Liver (tissue), 9 donors: ENCODE results near the gene CENPU. TPM values are rescaled to one million over a fixed set of nuclear protein-coding genes. Genes with fewer than 3 reads are reported as not detected.
"Not testable (repeated sequence)": the region's sequence is repeated elsewhere in the genome, so short reads cannot be mapped to it uniquely, and the experiment has no call there.

Source experiments
- DNase-seq: peaks from one replicate; pipeline ENCODE4 v3.0.0-alpha.2; 2017; ENCODE audit warnings: low spot score
- H3K27ac ChIP-seq, 2 donors: one replicate each; pipeline ENCODE4 v1.7.0; 2013; ENCODE audit warnings: inconsistent platforms in 2 of 2, low read length in 2 of 2, control low read depth in 1 of 2, low read depth in 1 of 2, mild to moderate bottlenecking in 1 of 2
- H3K27me3 ChIP-seq, 4 donors: one replicate each; pipeline versions ENCODE4 v1.6.1 to v1.7.0; 2013; ENCODE audit warnings: low read length in 3 of 4, inconsistent platforms in 1 of 4, mild to moderate bottlenecking in 1 of 4, moderate library complexity in 1 of 4; ENCODE audit not compliant: control insufficient read depth in 4 of 4, insufficient read depth in 4 of 4
- H3K36me3 ChIP-seq, 4 donors: one replicate each; pipeline versions ENCODE4 v1.6.1 to v1.7.0; 2013; ENCODE audit warnings: low read length in 3 of 4, mild to moderate bottlenecking in 3 of 4, low read depth in 1 of 4, moderate library complexity in 1 of 4; ENCODE audit not compliant: control insufficient read depth in 4 of 4, insufficient read depth in 3 of 4
- H3K4me1 ChIP-seq, 4 donors: one replicate each; pipeline versions ENCODE4 v1.6.1 to v1.7.0; 2013; ENCODE audit warnings: low read length in 3 of 4, mild to moderate bottlenecking in 3 of 4, moderate library complexity in 1 of 4; ENCODE audit not compliant: control insufficient read depth in 4 of 4, insufficient read depth in 4 of 4
- H3K4me3 ChIP-seq, 3 donors: one replicate each; pipeline versions ENCODE4 v1.6.1 to v1.7.0; 2013; ENCODE audit warnings: low read length in 3 of 3, control low read depth in 1 of 3, low read depth in 1 of 3, mild to moderate bottlenecking in 1 of 3
- H3K9ac ChIP-seq, 2 donors: one replicate each; pipeline ENCODE4 v1.7.0; 2013; ENCODE audit warnings: low read length in 2 of 2, mild to moderate bottlenecking in 2 of 2, moderate library complexity in 2 of 2, control low read depth in 1 of 2, low read depth in 1 of 2
- H3K9me3 ChIP-seq, 4 donors: one replicate each; pipeline versions ENCODE4 v1.6.1 to v1.7.0; 2013; ENCODE audit warnings: low read length in 3 of 4; ENCODE audit not compliant: control insufficient read depth in 4 of 4
- EGR1 ChIP-seq, 2 donors: IDR thresholded peaks; 2 replicates each; pipeline ENCODE4 v1.6.1; 2016 to 2018; ENCODE audit warnings: antibody characterized with exemption in 2 of 2, low read depth in 2 of 2
- HNF4A ChIP-seq, 2 donors: conservative IDR thresholded peaks; 2 replicates each; pipeline ENCODE4 v1.6.1; 2016; ENCODE audit warnings: antibody characterized with exemption in 2 of 2, mild to moderate bottlenecking in 2 of 2
- HNF4G ChIP-seq: IDR thresholded peaks from 2 replicates; pipeline ENCODE4 v1.6.1; 2016; ENCODE audit warnings: antibody characterized with exemption
- JUND ChIP-seq, 2 donors: IDR thresholded peaks; 2 replicates each; pipeline ENCODE4 v1.6.1; 2016; ENCODE audit warnings: antibody characterized with exemption in 2 of 2
- RAD21 ChIP-seq, 2 donors: IDR thresholded peaks; 2 replicates each; pipeline ENCODE4 v1.6.1; 2016; ENCODE audit warnings: antibody characterized with exemption in 2 of 2, mild to moderate bottlenecking in 2 of 2
- RXRA ChIP-seq, 2 donors: IDR thresholded peaks; 2 replicates each; pipeline ENCODE4 v1.6.1; 2017 to 2018; ENCODE audit warnings: antibody characterized with exemption in 2 of 2, mild to moderate bottlenecking in 1 of 2
- SP1 ChIP-seq: IDR thresholded peaks from 2 replicates; pipeline ENCODE4 v1.6.1; 2018; ENCODE audit warnings: antibody characterized with exemption, mild to moderate bottlenecking
- TAF1 ChIP-seq: conservative IDR thresholded peaks from 2 replicates; pipeline ENCODE4 v1.6.1; 2016; ENCODE audit warnings: antibody characterized with exemption, mild to moderate bottlenecking
- WGBS: extraction: QIAGEN DNeasy Blood & Tissue Kit; methylation state at CpG from one replicate; pipeline ENCODE4 v1.1.7; 2013; 5-methylcytosine and 5-hydroxymethylcytosine counted together
- polyA plus RNA-seq, 2 donors: library from polyadenylated mRNA; stranded (reverse) in 1 of 2; unstranded in 1 of 2; fragments of 200-250 nt in 1 of 2; fragments of >200 nt in 1 of 2; fragmentation: Nextera tagmentation in 1 of 2; extraction: Ambion mirVana in 1 of 2; gene quantifications; one replicate each; pipeline versions ENCODE4 v1.2.1 to v1.2.3, GENCODE V29; 2013 to 2015
- total RNA-seq, 2 donors: library from RNA; depleted of rRNA; stranded (reverse); fragments of >200 nt; gene quantifications; one replicate each; pipeline ENCODE4 v1.2.3, GENCODE V29; 2014
- TF ChIP-seq, protein P1 (sequence below): IDR thresholded peaks from 2 replicates; pipeline ENCODE4 v1.6.1; 2016; ENCODE audit warnings: antibody characterized with exemption
- TF ChIP-seq, protein P2 (sequence below): IDR thresholded peaks from 2 replicates; pipeline ENCODE4 v1.6.1; 2016; ENCODE audit warnings: antibody characterized with exemption
- TF ChIP-seq, protein P3 (sequence below): fragments of 150-350 bp; IDR thresholded peaks from 2 replicates; pipeline ENCODE4 v1.5.1; 2017; ENCODE audit warnings: improper control_type of control experiment, low read depth, low read length; ENCODE audit not compliant: missing input control
- TF ChIP-seq, protein P4 (sequence below): IDR thresholded peaks from 2 replicates; pipeline ENCODE4 v1.6.1; 2016; ENCODE audit warnings: antibody characterized with exemption
- donor health status: healthy.
- donor health status: healthy.
- donor health status: healthy.
- donor health status: healthy.
- donor health status: healthy.

CENPU gene
- total and polyA plus RNA-seq, 4 donors: 1.2 to 22.0 (median 1.8) TPM

DNA sequence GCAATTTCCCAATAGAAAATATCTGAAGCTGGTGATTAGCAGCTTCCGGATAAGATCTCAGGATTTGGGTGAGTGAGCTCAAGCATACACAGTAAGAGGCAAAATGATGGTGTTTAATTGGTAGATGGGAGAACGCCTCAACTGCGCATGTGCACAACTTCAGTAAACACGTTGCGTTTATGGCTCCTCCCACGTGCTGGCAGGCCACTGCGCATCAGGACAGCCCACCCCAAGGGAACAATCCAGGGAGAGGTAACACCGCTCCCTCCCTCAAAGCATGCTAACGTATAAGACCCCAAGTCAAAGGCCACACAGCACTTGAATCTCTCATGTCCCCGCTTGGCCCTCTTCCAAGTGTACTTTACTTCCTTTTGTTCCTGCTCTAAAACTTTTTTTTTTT, 10.3 kb upstream of the CENPU start:
- Histone ChIP-seq H3K27me3 (no peaks in the 10 kb centered on the region), H3K9me3 (no peaks in the 10 kb centered on the region), H3K9ac (no peak overlapping the region), H3K27ac (no peak overlapping the region), H3K36me3 (no peaks in the 10 kb centered on the region), H3K4me3 (no peak overlapping the region), H3K4me1 (peaks cover 2 to 36% (median 26%) of the 10 kb centered on the region in 4 donors)
- 91% methylated on average over 10 of the region's 10 CpGs for WGBS
- TF ChIP-seq, protein P1, sequence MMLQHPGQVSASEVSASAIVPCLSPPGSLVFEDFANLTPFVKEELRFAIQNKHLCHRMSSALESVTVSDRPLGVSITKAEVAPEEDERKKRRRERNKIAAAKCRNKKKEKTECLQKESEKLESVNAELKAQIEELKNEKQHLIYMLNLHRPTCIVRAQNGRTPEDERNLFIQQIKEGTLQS: no peak
- TF ChIP-seq, protein P2, sequence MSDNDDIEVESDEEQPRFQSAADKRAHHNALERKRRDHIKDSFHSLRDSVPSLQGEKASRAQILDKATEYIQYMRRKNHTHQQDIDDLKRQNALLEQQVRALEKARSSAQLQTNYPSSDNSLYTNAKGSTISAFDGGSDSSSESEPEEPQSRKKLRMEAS: no peak
- TF ChIP-seq TAF1 (no peak), EGR1 (IDR thresholded peaks at IDR 0.05; ENCODE audit: low read depth in 2 of 2) (no peak), HNF4A (conservative IDR thresholded peaks at IDR 0.05) (no peak), JUND (IDR thresholded peaks at IDR 0.05) (no peak)
- TF ChIP-seq, protein P3, sequence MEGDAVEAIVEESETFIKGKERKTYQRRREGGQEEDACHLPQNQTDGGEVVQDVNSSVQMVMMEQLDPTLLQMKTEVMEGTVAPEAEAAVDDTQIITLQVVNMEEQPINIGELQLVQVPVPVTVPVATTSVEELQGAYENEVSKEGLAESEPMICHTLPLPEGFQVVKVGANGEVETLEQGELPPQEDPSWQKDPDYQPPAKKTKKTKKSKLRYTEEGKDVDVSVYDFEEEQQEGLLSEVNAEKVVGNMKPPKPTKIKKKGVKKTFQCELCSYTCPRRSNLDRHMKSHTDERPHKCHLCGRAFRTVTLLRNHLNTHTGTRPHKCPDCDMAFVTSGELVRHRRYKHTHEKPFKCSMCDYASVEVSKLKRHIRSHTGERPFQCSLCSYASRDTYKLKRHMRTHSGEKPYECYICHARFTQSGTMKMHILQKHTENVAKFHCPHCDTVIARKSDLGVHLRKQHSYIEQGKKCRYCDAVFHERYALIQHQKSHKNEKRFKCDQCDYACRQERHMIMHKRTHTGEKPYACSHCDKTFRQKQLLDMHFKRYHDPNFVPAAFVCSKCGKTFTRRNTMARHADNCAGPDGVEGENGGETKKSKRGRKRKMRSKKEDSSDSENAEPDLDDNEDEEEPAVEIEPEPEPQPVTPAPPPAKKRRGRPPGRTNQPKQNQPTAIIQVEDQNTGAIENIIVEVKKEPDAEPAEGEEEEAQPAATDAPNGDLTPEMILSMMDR: no peak
- DNase-seq: no peak

DNA sequence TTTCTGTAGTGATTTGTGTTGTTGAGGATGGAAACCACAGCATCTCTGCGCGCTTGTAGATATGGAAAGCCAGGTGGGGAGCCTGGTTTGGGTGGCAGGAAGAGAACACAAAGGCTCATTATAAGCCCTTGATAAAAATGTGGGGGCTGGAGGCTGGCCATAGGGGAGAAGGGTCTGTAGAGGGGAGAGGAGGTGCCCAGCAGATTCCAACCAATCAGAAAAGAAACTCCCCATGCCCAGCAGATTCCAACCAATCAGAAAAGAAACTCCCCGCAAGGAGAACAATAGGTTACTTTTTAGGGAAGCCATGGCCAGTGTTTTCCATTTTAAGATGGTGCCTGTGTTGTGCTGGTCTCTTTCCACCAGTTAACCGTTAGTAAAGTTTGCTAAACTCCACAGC, 9.8 kb upstream of the CENPU start:
- Histone ChIP-seq H3K36me3 (no peaks in the 10 kb centered on the region), H3K9ac (no peak overlapping the region), H3K27me3 (no peaks in the 10 kb centered on the region), H3K9me3 (no peaks in the 10 kb centered on the region), H3K27ac (no peak overlapping the region), H3K4me3 (no peak overlapping the region), H3K4me1 (peaks cover 2 to 36% (median 23%) of the 10 kb centered on the region in 4 donors)
- TF ChIP-seq, protein P3: no peak
- TF ChIP-seq SP1: no peak
- WGBS: 95% methylated on average over 4 of the region's 4 CpGs
- DNase-seq: no peak

DNA sequence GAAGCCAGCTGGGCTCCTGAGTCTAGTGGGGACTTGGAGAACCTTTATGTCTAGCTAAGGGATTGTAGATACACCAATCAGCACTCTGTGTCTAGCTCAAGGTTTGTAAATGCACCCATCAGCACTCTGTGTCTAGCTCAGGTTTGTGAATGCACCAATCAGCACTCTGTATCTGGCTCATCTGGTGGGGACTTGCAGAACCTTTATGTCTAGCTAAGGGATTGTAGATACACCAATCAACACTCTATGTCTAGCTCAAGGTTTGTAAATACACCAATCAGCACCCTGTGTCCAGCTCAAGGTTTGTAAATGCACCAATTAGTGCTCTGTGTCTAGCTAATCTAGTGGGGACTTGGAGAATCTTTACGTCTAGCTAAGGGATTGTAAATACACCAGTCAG, 7.8 kb upstream of the CENPU start:
- not testable (repeated sequence) for H3K9me3 ChIP-seq, H3K27me3 ChIP-seq, H3K27ac ChIP-seq, H3K4me3 ChIP-seq, H3K36me3 ChIP-seq, H3K9ac ChIP-seq, DNase-seq
- WGBS: 81% methylated on average over 1 of the region's 1 CpG
- H3K4me1 ChIP-seq: peaks cover 0 to 18% (median 6%) of the 10 kb centered on the region in 4 donors

DNA sequence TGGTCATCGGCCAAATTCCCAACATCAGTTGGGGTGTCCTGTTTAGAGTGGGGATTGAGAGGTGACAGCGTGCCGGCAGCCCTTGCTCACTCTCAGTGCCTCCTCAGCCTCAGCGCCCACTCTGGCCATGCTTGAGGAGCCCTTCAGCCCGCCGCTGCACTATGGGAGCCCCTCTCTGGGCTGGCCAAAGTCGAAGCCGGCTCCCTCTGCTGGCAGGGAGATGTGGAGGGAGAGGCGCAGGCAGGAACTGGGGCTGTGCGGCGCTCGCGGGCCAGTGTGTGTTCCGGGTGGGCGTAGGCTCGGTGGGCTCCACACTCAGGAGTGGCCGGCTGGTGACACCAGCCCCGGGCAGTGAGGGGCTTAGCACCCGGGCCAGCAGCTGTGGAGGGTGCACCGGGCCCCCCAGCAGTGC, 7.1 kb upstream of the CENPU start:
- TF ChIP-seq HNF4G (no peak), HNF4A (conservative IDR thresholded peaks at IDR 0.05) (no peak), RXRA (IDR thresholded peaks at IDR 0.05) (no peak), RAD21 (IDR thresholded peaks at IDR 0.05) (no peak), JUND (IDR thresholded peaks at IDR 0.05) (no peak), EGR1 (IDR thresholded peaks at IDR 0.05; ENCODE audit: low read depth in 2 of 2) (no peak), TAF1 (no peak)
- TF ChIP-seq, protein P4, sequence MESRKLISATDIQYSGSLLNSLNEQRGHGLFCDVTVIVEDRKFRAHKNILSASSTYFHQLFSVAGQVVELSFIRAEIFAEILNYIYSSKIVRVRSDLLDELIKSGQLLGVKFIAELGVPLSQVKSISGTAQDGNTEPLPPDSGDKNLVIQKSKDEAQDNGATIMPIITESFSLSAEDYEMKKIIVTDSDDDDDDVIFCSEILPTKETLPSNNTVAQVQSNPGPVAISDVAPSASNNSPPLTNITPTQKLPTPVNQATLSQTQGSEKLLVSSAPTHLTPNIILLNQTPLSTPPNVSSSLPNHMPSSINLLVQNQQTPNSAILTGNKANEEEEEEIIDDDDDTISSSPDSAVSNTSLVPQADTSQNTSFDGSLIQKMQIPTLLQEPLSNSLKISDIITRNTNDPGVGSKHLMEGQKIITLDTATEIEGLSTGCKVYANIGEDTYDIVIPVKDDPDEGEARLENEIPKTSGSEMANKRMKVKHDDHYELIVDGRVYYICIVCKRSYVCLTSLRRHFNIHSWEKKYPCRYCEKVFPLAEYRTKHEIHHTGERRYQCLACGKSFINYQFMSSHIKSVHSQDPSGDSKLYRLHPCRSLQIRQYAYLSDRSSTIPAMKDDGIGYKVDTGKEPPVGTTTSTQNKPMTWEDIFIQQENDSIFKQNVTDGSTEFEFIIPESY: no peak
- Histone ChIP-seq H3K27me3 (no peaks in the 10 kb centered on the region), H3K4me1 (peaks cover 0 to 11% (median 1%) of the 10 kb centered on the region in 4 donors), H3K36me3 (no peaks in the 10 kb centered on the region), H3K9me3 (no peaks in the 10 kb centered on the region), H3K9ac (no peak overlapping the region), H3K4me3 (no peak overlapping the region), H3K27ac (no peak overlapping the region)
- no peak for DNase-seq
- 98% methylated on average over 20 of the region's 20 CpGs for WGBS

DNA sequence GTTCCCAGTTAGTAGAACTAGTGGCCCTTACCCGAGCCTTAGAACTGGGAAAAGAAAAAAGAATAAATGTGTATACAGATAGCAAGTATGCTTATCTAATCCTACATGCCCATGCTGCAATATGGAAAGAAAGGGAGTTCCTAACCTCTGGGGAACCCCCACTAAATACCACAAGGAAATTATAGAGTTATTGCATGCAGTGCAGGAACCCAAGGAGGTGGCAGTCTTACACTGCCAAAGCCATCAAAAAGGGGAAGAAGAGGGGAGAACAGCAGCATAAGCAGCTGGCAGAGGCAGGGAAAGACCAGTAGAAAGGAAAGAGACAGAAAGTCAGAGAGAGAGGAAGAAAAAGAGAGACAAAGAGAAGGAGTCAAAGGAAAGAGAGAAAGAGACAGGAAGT, 5.7 kb upstream of the CENPU start:
- H3K4me3 ChIP-seq, H3K27ac ChIP-seq, H3K27me3 ChIP-seq, H3K9me3 ChIP-seq, H3K4me1 ChIP-seq, H3K36me3 ChIP-seq, H3K9ac ChIP-seq, DNase-seq: not testable (repeated sequence)
- WGBS: 75% methylated on average over 1 of the region's 1 CpG
